ENCODE data around the gene ANKRD37.

GRCh38 chr4:185441479-185441878 is 44.8 kb downstream of the ANKRD37 start:
- TF ChIP-seq ZNF274 (IDR thresholded peaks at IDR 0.05; ENCODE audit: low read depth, low read length) (no peak), YY1 (IDR thresholded peaks at IDR 0.05; ENCODE audit: insufficient read depth, insufficient read length) (no peak), SUZ12 (IDR thresholded peaks at IDR 0.05; ENCODE audit: extremely low read depth, insufficient read depth, insufficient read length) (no peak)
